H1 (cell line): ENCODE results near the gene RHOB.

Source experiments
- SRF ChIP-seq: IDR thresholded peaks from 2 replicates; pipeline ENCODE4 v1.6.1; 2011; ENCODE audit warnings: mild to moderate bottlenecking, low read depth, low read length, moderate library complexity
- TAF1 ChIP-seq: IDR thresholded peaks from 2 replicates; pipeline ENCODE4 v1.6.1; 2011; ENCODE audit warnings: mild to moderate bottlenecking, low read depth, low read length

DNA sequence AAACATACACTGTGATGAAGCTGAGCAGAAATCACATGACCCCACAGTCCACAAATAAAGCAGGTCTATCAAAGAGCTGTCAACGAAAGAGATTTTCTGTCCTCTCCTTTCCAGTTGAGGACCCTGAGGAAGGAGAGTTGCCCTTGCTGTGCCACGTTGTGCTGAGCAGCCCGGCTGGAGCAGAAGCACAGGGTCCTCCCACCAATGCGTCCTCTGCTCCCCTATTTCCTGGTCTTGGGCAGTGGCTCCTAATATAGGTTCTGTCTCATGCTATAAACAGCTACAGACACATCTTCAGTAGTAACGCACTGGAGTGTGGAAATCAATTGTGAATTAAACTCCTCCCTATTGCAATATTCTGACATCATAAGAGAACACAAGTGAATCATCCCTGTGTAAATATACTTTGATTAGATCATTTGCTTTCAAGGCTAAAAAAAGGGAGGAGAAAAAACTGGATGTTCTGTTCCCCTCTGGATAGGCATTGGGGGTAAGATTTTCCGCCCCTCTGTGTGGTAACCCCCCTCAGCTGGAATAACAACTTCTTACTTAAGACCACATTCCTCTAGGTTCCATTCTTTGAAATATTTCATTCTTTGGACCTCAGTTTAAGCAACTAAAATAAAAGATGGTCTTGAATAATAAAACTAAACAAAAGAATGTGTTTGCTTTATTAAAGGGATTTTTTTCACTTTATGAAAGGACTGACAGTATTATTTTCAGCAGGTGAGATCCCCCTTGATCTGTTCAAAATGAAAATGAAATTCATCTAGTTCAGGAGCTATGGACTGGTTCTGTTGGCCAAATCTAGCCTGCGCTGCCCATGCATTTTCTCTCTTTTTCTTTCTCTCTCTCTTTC lies 8.3 kb upstream of the RHOB start:
- TF ChIP-seq SRF (no peak), TAF1 (no peak)
